OCI-LY7 (cell line): ENCODE data around the gene SP5. TPM values are rescaled to one million over a fixed set of nuclear protein-coding genes. Genes with fewer than 3 reads are reported as not detected.

Source experiments
- BruUV-seq: library from RNA; stranded (reverse); fragments of 400-500 nt; replicated peaks from 2 replicates; lab custom pipeline; 2021; lab: Mats Ljungman, UMichigan
- CTCF ChIA-PET: fragments of 300-600 bp; sonication (Branson Sonifier 250); formaldehyde crosslinking; loops from one replicate; lab custom pipeline; 2022; ENCODE audit warnings: antibody characterized with exemption; ENCODE audit not compliant: unreplicated experiment; lab: Charles Lee
- POLR2A ChIA-PET: fragments of 300-600 bp; sonication (Branson Sonifier 250); formaldehyde crosslinking; loops from one replicate; lab custom pipeline; 2022; ENCODE audit warnings: antibody characterized with exemption; lab: Charles Lee
- DNase-seq: peaks from one replicate; pipeline ENCODE4 v3.0.0-alpha.2; 2015; ENCODE audit warnings: low spot score
- H2AFZ ChIP-seq: fragments of 200-600 bp; sonication (generic), shearing (Covaris generic); 2 replicates; pipeline ENCODE4 v1.6.1; 2014; ENCODE audit warnings: mild to moderate bottlenecking, antibody characterized with exemption, low read length, moderate library complexity
- H3K27ac ChIP-seq: fragments of 200-600 bp; sonication (generic); 2 replicates; pipeline ENCODE4 v1.5.1; 2014; ENCODE audit warnings: mixed run types, low read depth, mild to moderate bottlenecking, moderate library complexity, low read length, inconsistent platforms; ENCODE audit not compliant: poor library complexity, severe bottlenecking
- H3K36me3 ChIP-seq: fragments of 200-600 bp; sonication (generic); 2 replicates; pipeline ENCODE4 v1.6.1; 2014; ENCODE audit warnings: mild to moderate bottlenecking, antibody characterized with exemption, low read length, moderate library complexity, mixed read lengths; ENCODE audit not compliant: insufficient read depth
- H3K4me1 ChIP-seq: fragments of 200-600 bp; sonication (generic); 2 replicates; pipeline ENCODE4 v1.5.1; 2014; ENCODE audit warnings: mild to moderate bottlenecking, low read length; ENCODE audit not compliant: insufficient read depth, poor library complexity, severe bottlenecking
- H3K4me2 ChIP-seq: fragments of 200-600 bp; sonication (generic); 2 replicates; pipeline ENCODE4 v1.6.1; 2014; ENCODE audit warnings: mild to moderate bottlenecking, low read length
- H3K4me3 ChIP-seq: fragments of 200-600 bp; sonication (generic); 2 replicates; pipeline ENCODE4 v1.5.1; 2014; ENCODE audit warnings: mild to moderate bottlenecking, low read depth, low read length; ENCODE audit not compliant: poor library complexity, severe bottlenecking
- H3K79me2 ChIP-seq: fragments of 200-600 bp; sonication (generic); 2 replicates; pipeline ENCODE4 v1.6.1; 2016; ENCODE audit warnings: low read depth, mild to moderate bottlenecking, low read length, moderate library complexity, mixed read lengths; ENCODE audit not compliant: insufficient read depth
- H3K9me2 ChIP-seq: fragments of 200-600 bp; sonication (generic); 2 replicates; pipeline ENCODE4 v1.6.1; 2016; ENCODE audit warnings: mild to moderate bottlenecking, low read length, mixed read lengths; ENCODE audit not compliant: insufficient read depth
- H3K9me3 ChIP-seq: fragments of 200-600 bp; sonication (generic); 2 replicates; pipeline ENCODE4 v1.6.1; 2014; ENCODE audit warnings: mild to moderate bottlenecking, mixed run types, low read length, mixed read lengths
- H4K20me1 ChIP-seq: fragments of 200-600 bp; sonication (generic); 2 replicates; pipeline ENCODE4 v1.6.1; 2014; ENCODE audit warnings: mild to moderate bottlenecking, antibody characterized with exemption, low read length, moderate library complexity, mixed read lengths; ENCODE audit not compliant: insufficient read depth
- EZH2phosphoT487 ChIP-seq: fragments of 200-600 bp; sonication (generic); IDR thresholded peaks from 2 replicates; pipeline ENCODE4 v1.6.1; 2018; ENCODE audit warnings: low read depth, borderline replicate concordance, mild to moderate bottlenecking, mixed run types, antibody characterized with exemption, low read length, moderate library complexity, mixed read lengths
- intact Hi-C: fragments of 100-400 bp; cut with micrococcal nuclease; formaldehyde crosslinking; loops from one replicate; pipeline ENCODE4 v1.10.0; 2022; ENCODE audit not compliant: unreplicated experiment
- total RNA-seq, 2 experiments: library from RNA; depleted of rRNA in 1 of 2; stranded (reverse); fragments of >200 nt in 1 of 2; shearing (Covaris generic) in 1 of 2; gene quantifications; 2 replicates each; pipeline ENCODE4 v1.2.3, GENCODE V29; 2014 to 2022
- TF ChIP-seq, protein P1 (sequence below): fragments of 200-600 bp; sonication (generic); conservative IDR thresholded peaks from 2 replicates; pipeline ENCODE4 v1.5.1; 2014; ENCODE audit warnings: mild to moderate bottlenecking, antibody characterized with exemption, low read length, moderate library complexity, mixed read lengths

Gene SP5
- total RNA-seq, 2 experiments from 2014 or later = not detected

DNA sequence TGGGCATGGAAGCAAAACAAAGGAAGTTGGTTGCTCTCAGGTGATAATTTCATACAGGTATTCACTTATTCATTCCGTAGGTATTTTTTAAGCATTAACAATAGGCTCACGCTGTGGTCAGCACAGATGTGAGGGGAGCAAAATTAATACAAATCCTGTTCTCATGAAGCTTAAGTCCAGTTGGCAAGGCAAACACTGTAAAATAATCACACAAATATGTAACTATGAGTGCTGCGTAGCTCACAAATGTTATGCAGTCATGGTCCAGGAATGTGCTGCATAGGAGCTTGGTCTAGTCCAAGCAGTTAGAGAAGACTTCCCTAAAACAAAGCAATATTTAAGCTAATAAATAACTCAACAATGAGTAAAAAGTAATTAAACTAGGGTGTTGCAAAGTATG lies 23.9 kb downstream of the SP5 start:
- H3K36me3 ChIP-seq = no peaks in the 10 kb centered on the region
- H3K4me3 ChIP-seq = no peak overlapping the region
- CTCF ChIA-PET = no interaction called here
- H3K79me2 ChIP-seq = no peaks in the 10 kb centered on the region
- H3K9me2 ChIP-seq = no peaks in the 10 kb centered on the region
- no peak overlapping the region for H2AFZ ChIP-seq
- no peak for TF ChIP-seq EZH2phosphoT487
- TF ChIP-seq, protein P1, sequence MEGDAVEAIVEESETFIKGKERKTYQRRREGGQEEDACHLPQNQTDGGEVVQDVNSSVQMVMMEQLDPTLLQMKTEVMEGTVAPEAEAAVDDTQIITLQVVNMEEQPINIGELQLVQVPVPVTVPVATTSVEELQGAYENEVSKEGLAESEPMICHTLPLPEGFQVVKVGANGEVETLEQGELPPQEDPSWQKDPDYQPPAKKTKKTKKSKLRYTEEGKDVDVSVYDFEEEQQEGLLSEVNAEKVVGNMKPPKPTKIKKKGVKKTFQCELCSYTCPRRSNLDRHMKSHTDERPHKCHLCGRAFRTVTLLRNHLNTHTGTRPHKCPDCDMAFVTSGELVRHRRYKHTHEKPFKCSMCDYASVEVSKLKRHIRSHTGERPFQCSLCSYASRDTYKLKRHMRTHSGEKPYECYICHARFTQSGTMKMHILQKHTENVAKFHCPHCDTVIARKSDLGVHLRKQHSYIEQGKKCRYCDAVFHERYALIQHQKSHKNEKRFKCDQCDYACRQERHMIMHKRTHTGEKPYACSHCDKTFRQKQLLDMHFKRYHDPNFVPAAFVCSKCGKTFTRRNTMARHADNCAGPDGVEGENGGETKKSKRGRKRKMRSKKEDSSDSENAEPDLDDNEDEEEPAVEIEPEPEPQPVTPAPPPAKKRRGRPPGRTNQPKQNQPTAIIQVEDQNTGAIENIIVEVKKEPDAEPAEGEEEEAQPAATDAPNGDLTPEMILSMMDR = no peak
- H4K20me1 ChIP-seq = no peaks in the 10 kb centered on the region
- H3K4me1 ChIP-seq = no peaks in the 10 kb centered on the region
- H3K27ac ChIP-seq = no peak overlapping the region
- H3K4me2 ChIP-seq = no peak overlapping the region
- no TSS peak for BruUV-seq
- POLR2A ChIA-PET = interaction anchor here (0.5 to 1.9 kb wide), 4 partner anchors 11 to 24 kb away, joined by 3 to 5 read pairs (median 4); no protein-coding TSS in a partner anchor
- no peak for DNase-seq
- intact Hi-C loops = no loop called here
- H3K9me3 ChIP-seq = no peaks in the 10 kb centered on the region

DNA sequence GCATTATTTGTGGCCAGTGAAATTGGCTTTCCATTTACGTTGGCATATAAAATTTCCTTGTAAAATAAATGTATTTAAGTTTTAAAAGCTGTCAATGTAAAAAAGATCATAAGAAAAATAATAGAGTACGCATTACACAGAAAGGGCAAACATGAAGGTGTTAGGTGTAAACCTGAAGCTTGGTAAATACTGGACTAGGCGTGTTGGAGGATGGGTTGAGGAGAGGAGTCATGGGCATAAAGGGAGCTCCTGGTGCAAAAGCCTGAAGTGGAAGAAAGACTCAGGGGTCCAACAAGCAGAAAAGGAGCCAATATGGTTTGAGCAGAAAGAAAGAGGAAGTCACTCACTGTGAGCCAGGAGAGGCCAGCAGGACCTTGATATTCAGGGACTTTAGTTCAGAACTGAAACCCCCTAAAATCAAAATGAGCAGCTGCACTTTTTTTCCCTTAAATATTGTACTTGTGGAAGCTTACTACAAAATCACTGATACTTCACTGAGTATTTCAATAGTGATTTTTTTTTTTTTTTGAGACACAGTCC lies 24.4 kb downstream of the SP5 start:
- BruUV-seq = no TSS peak
- Histone ChIP-seq H3K4me3 (no peak overlapping the region), H3K36me3 (no peaks in the 10 kb centered on the region), H3K9me3 (no peaks in the 10 kb centered on the region), H3K27ac (no peak overlapping the region), H3K4me1 (no peaks in the 10 kb centered on the region), H4K20me1 (no peaks in the 10 kb centered on the region), H3K9me2 (no peaks in the 10 kb centered on the region), H2AFZ (no peak overlapping the region), H3K4me2 (no peak overlapping the region), H3K79me2 (no peaks in the 10 kb centered on the region)
- no peak for DNase-seq
- intact Hi-C loops = no loop called here
- CTCF ChIA-PET = interaction anchor here (0.5 kb wide), 1 partner anchor 102 kb away, joined by 4 read pairs; no protein-coding TSS in a partner anchor
- POLR2A ChIA-PET = interaction anchor here (0.5 to 1.9 kb wide), 6 partner anchors 12 to 35 kb away, joined by 3 to 7 read pairs (median 4); no protein-coding TSS in a partner anchor
- TF ChIP-seq, protein P1 = no peak
- no peak for TF ChIP-seq EZH2phosphoT487

GRCh38 chr2:170740660-170741059 lies 25.5 kb downstream of the SP5 start:
- H3K4me3 ChIP-seq = no peak overlapping the region
- no peaks in the 10 kb centered on the region for H3K9me3 ChIP-seq
- no peak overlapping the region for H3K4me2 ChIP-seq
- no peaks in the 10 kb centered on the region for H3K79me2 ChIP-seq
- H3K36me3 ChIP-seq = no peaks in the 10 kb centered on the region
- CTCF ChIA-PET = no interaction called here
- no peak overlapping the region for H3K27ac ChIP-seq
- POLR2A ChIA-PET = no interaction called here
- H3K9me2 ChIP-seq = no peaks in the 10 kb centered on the region
- no TSS peak for BruUV-seq
- no peak for TF ChIP-seq EZH2phosphoT487
- TF ChIP-seq, protein P1 = no peak
- H4K20me1 ChIP-seq = no peaks in the 10 kb centered on the region
- DNase-seq = no peak
- no peak overlapping the region for H2AFZ ChIP-seq
- H3K4me1 ChIP-seq = no peaks in the 10 kb centered on the region
- intact Hi-C loops = no loop called here
